GM19395 (cell line): ENCODE measurements around the gene SPARC.

Source experiments
- ATAC-seq: cut with Tn5 transposase; IDR thresholded peaks from one replicate; pipeline ENCODE4 v1.9.1; 2021; ENCODE audit warnings: mild to moderate bottlenecking, moderate library complexity; ENCODE audit not compliant: unreplicated experiment

Gene SPARC

DNA sequence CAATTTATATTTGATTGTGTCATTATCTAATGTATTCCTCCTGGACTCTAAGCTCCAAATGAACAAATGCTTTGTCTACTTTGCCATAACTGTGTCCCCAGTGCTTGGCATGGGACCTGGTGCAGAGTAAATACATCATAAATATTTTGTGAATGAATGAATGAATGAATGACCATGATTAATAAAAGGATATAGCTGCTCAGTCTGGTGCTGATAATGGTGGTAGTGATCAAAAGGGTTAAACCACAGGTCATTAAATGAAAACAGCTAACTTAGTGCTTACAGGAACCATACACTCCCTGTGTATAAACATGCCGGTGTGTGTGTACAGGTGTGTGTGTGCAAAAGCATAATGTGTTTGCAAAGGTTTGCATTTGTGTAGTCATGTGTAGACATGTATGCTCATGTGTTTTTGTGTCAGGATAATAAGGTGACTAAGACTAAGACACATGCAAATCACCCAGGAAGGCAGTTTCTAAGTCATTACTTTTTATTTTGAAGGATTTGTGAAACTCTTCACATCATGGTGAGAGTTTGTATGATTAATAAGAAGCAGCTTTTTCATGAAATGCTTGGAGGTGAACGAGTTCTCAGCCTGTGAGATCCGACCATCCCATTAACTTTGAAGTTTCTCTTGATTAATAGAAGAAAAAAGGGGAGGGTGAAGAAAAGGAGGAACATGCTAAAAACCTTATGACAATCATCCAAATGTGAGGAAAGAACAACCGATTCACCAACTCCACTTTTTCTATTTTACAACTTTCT, 24.6 kb downstream of the SPARC start:
- peak; percentile 70 for ATAC-seq

DNA sequence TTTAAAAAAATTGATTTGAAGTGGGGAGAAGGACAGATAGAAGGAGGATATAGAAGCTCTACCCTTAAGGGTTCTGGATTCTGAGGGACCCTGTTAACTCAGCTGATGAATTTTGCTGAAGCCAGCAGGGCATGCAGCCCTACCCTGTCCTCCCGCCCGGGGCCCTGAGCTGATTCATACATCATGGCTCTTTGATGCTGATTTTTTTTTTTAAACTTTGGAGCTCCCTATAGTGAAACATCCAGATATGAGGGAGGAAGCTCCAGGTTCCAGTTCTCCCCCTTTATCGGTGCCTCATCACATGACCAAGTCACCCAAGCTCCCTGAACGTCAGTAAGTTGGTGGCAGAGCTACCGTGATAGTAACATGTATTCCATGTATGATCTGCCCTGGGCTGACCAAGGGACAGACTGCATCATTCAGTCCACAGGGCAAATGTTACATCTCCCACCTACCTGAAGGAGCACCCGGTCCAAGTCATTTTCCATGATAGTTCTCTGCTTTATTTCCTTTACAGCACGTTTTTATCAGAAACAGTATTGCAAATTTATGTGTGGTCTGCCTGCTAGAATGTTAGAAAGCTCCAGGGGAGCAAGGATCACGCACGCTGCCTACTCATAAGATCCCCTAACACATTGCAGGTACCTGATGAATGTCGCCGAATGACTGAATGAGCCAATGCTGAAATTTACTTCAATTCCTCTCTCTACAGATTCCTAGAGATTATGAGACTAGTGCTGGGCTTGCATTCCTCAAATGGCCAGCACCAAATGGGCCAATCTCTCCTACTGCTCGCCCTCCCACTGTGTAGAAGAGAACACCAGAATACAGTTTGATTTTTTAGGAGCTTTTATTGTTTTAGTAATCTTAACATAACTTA, 25.9 kb downstream of the SPARC start:
- no peak for ATAC-seq

DNA sequence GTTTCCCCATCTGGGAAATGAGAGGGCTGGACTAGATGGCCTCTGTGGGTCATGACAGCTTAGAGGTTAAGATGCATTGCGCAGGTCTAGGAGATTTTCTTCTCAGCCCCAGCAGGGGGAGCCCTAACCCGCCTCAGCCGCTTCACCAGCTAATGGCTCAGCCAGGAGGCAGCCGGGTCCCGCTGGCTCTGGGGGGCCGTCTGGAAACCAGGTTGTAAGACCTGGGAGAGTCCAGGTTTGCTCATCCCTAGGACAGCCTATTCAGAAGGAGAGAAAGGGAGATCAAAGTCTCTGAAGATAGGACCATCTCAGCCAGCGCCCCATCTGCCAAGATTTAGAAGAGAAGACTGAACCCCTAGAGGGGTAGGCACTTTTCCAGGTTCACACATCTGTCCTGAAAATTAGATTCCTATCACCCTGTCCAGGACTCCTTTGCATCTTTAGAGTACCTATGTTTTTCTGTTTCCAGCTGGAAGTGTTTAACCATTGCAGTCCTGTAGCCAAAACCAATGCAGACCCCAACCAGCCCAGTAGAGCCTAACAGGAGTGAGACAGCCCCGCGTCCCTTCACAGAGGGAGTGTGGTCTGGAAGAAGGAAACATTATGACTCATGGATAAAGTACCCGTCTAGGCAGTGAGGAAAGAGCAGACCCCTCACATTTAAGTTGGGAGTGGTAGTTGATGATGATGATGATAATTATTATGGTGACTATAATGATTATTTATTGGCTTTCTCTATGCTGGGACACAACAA, 27.5 kb downstream of the SPARC start:
- peak; percentile 69 for ATAC-seq

DNA sequence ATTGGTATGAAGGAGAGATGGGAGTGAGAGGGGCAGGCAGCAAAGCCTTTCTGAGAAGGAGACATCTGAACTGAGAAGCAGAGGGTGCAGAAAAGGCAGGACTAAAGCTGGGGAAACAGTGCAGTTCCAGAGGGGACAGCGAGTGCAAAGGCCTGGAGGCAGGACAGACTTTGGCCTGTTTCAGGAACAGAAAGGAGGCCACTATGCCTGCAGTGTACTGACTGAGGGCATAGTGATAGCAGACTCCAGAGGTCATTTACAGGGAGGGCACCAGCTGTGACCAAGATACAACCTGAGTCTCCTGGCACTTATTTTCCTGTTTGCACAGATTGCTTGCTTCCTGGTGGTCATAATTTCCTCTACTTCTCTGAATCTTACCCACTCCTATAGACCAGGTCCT, 29.6 kb downstream of the SPARC start:
- no peak for ATAC-seq

DNA sequence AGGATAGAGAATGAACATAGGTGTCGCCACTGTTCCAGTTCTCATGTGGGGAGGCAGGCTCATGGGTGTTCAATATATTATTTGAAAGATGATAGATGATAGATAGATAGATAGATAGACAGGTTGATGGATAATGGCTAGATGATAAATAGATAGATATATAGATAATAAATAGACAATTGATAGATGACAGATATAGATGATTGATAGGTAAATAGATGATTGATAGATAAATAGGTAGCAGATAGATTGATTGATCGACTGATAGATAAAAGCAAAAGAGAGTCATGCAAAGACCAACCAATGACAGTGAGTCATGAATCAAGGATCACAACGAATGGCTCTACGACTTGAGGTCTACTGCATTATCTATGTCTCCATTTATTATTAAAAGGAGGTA, 30.4 kb downstream of the SPARC start:
- no peak for ATAC-seq

DNA sequence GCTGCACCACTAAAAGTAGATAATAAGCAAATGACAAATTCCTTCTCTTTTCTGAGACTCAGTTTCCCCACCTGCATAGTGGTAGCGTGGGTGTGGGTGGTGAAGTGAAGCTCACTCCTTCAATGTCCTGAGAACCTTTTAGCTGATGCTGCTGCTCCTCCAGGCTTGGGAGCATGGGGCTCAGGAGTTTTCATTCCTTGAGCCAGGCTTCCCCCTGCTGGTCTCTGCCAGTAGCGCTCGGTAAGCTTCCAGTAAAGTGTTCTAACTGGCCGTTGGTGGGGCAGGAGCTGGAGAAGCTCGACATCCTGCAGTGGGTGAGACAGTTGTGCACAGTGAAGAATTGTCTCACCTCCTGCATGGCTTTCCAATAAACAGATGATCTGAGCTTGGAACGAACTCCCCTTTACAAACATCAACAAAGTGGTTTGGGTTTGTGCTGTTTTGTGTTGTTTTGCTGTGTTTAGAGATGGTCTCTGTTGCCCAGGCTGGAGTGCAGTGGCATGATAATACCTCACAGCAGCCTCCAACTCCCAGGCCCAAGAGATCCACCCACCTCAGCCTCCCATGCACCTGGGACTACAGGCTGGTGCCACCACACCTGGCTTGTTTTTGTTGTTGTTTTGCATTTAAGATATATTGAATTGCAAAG, 34.6 kb downstream of the SPARC start:
- peak; percentile 97 for ATAC-seq

DNA sequence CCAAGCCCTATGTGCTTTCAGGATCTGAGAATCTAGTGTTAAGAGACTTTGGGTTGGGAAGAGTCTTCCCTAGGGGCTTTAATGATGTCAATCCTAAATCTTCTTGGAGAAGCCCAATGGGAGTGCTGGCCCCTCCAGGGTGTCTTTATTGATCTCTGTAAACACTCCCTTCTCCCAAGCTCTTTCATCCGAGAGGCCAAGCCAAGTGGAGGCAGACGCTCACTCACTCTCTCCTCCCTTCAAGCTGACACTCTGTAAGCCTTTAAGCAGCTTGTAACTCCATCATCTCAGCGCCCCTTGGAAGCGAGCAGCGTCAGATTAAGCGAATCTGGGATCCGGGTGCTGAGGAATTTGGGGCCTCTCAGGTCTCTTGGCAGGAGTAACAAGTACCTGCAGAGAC, 37.7 kb downstream of the SPARC start:
- no peak for ATAC-seq

DNA sequence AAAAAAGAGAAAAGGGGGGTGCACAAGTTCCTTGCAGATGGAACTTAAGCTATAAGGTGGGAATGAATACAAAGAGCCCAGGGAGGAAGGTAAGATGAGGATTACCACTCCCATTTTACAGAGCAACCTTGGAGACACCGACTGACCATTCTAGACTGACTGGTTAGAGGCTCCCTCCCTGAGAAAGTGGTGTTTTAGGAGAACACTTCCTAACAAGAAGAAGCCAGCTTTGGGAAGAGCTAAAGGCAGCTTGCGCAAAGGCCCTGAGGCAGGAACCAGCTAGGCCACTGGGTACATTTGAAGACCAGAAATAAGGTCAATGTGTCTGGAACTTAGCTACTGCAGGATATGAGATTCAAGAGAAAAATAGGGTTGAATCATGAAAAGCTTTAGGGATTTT, 38.6 kb downstream of the SPARC start:
- no peak for ATAC-seq

DNA sequence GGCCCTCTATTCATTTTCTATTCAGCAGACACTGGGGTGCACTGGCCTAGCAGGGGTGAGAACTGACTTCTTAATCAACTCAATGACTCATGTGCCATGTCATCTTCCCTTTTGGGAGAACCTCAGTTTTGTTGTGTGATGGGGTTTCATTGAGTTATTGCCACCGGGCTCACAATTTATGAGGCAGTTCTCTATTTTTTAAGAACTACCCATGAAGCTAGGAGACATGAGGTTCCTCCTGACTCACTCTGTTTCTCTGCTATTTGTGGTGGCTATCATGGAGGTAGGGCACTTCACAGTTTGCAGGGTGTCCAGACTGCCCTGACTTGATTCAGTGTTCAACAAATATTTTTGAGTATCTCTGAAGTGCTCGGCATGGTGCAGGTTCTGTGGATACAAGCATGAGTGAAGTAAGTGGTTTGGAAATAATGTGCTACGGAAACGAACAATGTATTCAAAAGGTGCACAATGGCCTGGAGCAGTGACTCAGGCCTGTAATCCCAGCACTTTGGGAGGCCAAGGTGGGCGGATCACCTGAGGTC, 39.3 kb downstream of the SPARC start:
- ATAC-seq = no peak

DNA sequence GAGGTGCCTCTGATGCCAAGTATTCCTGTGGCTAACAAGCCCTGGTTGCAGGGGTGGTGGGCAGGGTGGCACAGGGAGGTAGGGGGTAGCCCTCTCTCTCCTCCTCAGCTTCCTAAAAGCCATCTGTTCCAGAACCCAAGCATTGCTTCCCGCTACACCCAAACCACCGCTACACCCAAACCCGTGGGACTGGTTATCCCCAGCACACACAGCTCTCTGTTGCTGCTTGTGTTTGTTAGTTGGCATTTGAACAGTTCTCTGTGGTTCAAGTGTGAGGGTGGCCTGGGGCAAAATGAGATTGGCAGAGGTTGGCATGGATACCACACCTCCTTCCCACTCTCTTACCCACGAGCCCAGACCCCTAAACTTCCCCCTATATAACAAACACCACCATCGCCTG, 40.4 kb downstream of the SPARC start:
- no peak for ATAC-seq

DNA sequence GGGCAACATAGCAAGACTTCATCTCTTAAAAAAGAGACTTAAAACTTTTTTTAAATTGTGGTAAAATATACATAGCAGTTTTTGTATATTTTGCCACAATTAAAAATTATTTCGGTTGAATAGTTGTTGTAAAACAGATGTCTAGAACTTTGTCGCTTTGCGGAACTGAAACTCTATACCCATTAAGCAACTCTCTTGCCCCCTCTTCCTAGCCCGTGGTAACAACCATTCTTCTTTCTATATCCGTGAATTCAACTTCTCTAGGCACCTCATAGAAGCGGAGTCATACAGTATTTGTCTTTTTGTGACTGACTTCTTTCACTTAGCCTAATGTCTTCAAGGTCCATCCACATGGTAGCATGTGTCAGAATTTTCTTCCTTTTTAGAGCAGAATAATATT, 43.3 kb downstream of the SPARC start:
- no peak for ATAC-seq

DNA sequence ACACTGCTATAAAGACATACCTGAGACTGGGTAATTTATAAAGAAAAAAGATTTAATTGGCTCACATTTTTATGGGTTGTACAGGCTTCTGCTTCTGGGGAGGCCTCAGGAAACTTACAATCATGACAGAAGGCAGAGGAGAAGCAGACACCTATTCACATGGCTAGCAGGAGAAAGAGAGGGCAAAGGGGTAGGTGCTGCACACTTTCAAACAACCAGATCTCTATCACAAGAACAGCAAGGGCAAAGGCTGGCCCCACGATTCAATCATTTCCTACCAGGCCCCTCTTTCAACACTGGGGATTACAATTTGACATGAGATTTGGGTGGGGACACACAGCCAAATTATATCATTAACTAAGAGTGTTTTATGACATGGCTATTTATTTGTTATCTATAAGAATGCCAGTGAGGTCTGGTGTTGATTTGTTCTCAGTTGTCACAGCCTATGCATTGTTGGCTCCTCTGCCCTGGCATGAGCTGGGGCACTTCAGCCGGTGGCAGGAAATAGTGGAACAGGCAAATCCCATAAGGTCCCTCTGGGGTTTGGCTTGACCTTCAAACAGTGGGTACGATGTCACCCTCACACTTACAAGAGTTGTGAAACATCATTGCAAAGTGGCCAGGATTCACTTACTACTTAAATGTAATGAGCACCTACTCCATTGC, 44.1 kb downstream of the SPARC start:
- ATAC-seq = no peak

DNA sequence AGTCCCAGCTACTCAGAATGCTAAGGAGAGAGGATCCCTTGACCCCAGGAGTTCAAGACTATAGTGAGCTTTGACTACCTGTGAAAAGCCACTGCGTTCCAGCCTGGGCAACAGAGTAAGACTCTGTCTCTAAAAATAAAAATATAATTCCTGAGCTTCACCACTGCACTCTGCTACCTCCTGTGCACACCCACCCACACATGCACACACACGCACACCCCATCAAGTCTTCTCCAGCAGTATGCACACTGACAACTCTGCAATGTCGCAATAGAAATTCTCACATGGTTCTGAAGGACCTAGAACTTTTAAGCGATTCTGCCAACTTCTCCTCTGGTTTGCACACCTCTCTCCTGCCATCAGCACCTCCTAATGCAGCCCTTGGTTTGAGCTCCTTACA, 48.1 kb downstream of the SPARC start:
- no peak for ATAC-seq

DNA sequence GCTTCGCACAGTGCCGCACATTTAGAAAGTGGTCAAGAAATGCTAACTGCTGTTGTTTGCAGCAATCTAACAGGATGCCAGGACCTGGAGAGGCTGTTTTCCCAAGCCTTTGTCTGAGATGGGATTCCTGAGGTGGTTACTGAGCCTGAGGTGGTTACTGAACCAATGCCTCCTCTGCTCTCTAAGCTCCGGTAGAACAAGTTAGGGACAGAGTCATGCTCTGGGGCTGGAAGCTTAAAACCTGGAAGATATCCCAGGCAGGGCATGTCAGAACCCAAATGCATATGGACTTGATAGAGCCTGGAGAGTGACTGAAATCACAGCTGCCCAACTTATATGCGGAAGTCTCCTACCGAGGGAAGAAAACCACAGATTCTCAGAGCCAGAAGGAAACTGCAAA, 49.0 kb downstream of the SPARC start:
- ATAC-seq = no peak

DNA sequence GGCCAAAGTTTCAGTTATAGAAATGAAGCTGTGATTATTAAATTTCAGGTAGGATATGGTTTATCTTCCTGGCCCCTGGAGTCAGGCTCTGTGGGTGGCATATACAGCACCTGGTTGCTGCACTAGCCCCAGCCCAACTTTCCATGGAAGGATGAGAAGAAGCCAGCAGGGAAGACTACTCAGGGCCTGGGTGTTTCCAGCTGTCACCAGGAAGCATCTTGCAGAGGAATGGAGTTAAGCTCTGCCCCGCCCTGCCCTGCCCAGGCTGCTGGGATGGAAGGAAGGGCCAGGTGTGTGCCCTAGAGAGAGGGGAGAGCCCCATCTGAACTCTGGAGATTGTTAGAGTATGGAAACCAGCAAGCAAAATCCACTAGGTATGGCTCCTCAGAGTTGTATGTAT, 52.8 kb downstream of the SPARC start:
- no peak for ATAC-seq

DNA sequence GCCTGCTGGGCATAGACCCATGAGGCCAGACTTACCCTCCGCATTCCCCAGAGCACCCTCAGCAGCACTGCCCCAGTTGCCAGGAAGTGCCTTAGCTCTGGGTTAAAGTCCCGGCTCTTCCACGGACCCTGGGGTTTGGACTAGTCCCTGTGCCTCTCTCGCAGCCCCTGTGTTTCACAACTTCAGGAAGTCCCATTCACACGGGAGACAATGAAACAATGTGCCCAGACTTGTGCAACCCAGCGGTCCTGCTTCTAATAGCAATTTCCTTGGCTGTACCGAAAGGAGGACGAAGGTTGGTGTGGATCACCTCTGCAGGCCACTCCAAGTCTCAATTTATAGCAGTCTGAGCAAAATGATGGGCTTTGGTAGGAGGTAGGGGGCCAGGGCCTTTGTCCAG, 53.8 kb downstream of the SPARC start:
- ATAC-seq = no peak

DNA sequence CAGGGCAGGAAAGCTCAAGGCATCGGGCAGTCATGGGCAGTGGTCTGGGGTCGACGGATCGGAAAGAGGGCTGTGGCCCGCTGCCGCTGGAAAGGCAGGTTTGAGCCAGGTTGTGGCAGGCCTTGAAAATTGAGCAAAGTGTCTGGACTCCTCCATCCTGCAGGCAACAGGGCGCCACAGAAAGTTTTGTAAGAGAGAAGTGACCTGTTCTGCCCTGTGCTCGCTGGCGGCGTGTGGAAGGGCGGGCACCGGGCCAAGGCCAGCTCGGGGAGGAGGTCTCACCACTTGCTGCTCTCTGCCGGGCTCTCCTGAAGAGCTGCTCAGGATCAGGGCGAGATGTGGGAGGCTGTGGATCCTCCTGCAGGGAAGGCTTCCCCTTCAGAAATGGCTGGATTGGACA, 54.2 kb downstream of the SPARC start:
- ATAC-seq = no peak

DNA sequence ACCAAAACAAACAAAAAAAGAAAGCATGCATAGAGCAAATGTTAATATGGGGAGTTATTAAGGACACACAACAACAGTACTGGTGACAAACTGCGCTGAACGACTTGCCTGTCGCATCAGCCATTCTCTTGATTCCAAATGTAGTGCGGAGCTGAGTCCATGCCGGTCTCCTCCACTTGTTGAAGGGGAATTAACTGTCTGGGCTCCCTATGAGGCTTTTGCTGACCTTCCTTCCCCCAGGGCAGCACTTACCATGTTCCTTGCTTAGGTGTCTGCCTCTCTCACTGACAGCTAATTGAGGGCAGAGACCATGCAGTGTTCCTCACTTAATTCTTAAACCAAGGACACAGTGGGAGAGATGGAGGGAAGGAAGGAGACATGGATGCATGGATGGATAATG, 54.8 kb downstream of the SPARC start:
- no peak for ATAC-seq

DNA sequence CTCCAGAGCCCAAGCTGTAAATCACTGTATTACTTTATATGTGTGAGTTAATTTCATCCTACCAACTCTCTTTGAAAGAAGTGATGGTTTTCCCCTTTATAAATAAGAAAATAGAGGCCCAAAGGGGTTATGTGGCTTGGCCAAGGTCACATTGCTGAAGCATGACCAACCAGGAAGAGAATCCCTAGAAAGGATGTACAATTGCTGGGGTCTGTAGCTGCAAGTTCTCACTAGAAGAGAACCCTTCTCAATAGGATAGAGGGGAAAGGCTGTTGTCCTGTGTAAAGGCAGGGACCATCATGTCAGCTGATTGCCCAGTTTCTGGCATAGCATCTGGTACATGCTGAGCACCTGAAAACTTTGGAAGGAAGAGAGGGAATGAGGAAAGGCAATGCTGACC, 56.6 kb downstream of the SPARC start:
- no peak for ATAC-seq

DNA sequence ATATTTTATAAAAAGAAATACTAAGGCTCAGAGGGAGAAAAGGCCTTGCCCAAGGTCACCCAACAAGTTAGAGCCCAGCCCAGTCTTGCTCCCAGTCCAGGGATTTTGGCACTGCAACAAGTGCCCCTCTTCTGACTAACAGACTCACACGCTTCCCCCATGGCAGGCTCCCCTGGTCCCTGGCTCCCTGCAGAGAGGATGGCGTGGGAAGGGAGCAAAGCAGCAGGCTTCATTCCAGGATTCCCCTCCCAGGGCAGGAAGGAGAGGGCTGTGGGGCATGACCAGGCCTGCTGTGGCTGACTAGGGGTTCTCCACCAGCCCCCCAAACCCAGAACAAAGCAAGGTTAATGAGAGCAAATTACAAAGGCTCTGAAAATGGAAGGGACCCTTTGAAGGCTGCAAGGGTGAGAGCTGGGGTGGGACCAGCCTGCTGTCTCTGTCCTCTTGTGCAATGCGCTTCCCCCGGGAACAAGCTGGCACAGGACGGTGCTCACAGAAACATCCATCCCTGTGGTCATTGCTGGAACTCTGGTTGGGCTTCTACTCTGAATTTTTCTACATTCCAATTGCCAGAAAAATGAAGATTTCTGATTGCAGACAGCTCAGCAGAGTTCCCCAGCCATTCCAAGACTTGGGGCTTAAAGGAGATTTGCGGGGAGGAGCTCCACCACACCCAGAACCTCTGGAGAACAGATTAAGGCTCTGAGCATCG, 58.4 kb downstream of the SPARC start:
- no peak for ATAC-seq
